NCI-H2029 treated with DMSO at 0.1 percent for 48 hours (cell line): Measurements from ENCODE around the gene ST3GAL3.

Experiments
- DNase-seq: peaks from one replicate; lab custom pipeline; 2025; lab: John Stamatoyannopoulos, UW

ST3GAL3 gene

DNA sequence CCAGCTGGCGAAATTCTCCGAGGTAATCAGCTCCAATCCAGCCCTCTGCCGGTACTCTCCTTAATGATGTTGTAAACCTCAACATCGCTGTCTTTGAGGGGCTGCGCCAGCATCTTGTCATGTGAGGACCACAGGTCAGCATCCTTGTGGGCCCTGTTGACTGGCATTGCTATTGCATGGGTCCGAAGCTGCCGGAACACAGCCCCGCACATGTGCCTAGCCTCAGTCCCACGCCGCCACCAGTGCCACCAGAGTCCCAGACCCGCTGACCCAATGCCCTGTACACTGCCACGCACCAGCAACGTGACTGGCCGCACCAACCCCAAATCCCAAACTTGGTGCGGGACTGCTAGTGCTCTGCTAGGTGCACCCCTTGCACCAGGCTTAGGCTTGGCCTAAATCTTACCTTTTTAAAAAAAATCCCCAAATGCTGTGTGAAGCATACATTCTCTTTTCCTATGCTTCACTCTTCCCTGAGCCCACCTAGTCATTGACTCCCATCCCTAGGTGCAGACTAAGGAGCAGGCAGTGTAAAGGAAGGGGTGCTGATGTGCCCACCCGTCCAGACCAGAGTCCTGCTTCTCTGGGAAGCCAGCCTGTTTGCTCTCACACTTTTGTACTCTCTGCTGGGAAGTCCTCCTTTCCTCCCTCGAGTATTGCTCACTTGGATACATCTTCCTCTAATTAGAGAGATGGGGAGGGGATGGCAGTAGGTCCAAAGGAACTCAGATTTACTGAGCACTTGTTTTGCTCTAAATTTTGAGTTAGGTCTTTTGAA, 144.4 kb downstream of the ST3GAL3 start:
- DNase-seq: no peak

DNA sequence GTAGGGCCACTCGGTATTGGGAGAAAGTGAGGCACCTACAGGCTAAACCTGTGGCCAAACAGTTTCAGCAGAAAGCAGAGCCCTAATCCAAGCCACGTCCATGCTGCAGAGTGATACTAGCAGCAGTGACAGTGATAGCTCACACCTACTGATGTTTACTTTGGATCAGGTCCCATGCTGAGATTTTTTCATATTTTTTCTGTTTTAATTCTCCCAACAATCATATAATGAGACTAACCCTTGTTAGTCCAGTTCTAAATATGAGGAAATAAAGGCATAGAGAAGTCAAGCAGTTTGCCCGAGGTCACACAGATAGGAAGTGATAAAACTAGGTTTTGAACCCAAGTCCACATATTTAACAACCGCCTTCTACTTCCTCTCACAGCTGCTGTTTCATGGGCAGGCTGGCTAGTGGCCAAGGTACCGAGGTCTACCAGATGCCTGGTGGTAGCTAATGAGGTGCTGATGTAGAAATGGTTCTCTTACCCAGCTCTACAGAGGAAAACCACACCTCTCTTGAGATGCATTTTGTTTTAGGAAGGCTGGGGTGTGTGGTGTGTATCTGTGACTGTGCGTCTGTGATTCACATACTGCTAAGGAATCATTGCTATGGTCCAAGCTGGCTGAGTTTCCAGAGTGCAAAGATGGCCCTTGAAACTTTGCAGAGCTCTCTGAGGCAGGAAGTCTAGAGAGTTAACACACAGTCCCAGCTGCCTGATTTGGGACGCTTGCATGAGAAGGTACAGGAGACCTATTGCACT, 146.0 kb downstream of the ST3GAL3 start:
- peak; percentile 97 for DNase-seq

DNA sequence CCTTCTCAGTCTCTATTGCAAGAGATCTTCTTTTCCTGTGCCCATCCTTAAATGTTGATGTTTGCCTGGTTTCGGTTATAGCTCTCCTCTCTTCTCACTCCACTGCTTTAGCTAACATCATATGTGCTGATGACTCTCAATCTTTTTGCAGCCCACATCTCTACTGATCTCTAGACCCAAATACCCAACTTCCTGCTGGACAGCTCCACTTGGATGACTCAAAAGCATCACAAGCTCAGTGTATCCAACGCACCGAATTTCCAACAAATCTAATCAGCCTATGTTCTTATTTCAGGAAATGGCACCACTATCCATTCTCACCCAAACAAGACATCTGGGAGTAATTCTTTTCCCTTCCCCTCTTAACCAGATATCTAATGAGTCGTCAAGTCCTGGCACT, 147.1 kb downstream of the ST3GAL3 start:
- DNase-seq: no peak

DNA sequence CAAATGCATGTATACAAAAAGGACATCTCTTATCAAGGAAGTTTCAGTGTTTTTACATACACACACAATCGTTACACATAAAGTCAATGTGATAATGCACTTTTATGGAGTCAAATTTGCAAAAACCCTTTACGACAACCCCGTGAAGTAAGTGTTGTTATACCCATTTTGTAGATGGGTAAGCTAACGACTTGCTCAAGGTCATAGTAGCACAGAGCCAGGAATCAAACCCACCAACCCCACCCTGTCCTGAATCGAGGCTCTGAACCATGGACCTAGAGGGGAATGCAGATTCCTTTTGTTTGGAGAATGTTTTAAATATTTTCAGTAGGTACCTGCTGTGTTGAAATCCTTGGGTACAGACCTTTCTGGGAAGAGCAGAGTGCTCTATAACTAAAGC, 148.9 kb downstream of the ST3GAL3 start:
- DNase-seq: no peak

DNA sequence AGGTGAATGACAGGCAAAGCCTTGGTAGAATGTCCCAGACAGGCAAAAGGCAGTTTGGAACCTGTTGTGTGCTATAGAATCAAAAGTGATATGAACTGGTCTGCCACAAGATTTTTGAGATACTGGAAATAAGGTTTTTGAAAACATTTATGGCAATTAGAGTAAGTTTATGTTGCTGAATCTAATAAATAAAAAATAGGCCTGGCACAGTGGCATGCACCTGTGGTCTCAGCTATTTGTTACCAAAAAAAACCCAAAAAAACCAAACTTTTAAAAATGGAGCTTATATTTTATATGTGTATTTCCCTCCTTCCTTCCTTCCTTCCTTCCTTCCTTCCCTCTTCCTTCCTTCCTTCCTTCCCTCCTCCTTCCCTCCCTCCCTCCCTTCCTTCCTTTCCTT, 149.8 kb downstream of the ST3GAL3 start:
- DNase-seq: no peak

DNA sequence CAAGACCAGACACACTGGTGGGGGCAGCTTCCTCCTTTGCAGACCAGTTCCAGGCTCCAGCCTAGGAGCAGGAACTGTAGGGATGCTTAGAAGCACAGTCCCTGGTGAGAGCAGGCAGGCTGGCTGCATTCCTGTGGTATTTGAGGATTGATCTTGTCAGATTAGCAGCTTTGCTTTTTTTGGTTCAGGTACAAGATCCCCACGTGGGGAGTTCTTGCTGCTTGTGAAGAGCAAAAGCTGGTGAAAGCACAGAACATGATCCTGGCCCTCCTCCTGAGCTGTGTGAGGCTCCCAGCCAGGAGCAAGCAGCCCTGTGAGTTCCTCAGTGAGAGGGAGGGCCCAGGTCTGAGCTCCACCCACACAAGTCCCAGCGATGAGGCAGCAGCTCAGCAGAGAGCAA, 151.0 kb downstream of the ST3GAL3 start:
- DNase-seq: peak; percentile 27

DNA sequence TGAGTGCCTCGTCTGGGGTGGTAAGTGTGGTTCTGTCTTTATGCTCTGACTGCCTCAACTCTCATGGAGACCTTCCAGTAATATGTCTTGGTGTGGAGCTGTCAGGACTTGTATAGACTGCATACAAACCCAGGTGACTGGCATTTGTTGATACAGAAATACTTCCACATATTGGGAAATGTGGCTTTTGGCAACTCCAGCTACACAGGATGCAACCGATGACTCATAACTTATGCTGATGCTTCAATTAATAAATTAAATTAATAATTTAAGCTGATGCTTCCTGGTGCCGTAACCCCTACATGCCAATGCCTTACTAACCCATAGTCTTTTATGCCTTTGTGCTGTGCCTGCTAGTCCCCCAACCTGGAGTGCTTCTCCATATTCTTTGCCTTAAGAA, 154.0 kb downstream of the ST3GAL3 start:
- DNase-seq: no peak

DNA sequence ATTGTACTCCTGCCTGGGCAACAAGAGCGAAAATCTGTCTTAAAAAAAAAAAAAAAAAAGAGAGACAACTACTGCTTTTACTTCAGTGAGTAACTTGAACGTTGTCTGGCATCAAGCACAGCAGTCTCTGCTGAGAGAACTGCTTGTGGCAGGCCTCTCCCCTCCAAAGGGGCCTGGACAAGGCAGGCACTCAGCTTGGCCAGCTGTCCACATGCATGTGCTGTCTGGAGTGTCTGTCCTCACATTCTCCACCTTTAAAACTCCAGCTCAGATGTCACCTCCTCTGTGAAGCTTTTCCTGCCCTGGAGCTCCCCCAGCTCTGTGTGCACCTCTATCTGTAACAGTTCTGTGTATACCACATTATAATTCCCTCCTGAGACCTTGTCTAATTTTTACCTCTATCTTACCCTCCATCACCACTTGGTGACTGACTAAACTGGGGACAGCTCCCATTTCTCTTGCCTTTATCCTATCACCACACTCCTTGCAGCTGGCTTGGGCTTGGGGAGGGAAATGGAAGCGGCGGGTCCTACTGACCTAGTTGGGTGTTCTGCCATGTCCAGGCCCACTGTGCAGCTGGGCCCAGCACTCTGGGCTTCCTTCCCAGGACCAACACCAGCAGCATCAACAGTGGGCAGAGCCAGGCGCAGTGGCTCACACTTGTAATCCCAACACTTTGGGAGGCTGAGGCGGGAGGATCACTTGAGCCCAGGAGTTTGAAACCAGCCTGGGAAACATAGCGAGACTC, 154.8 kb downstream of the ST3GAL3 start:
- DNase-seq: no peak

DNA sequence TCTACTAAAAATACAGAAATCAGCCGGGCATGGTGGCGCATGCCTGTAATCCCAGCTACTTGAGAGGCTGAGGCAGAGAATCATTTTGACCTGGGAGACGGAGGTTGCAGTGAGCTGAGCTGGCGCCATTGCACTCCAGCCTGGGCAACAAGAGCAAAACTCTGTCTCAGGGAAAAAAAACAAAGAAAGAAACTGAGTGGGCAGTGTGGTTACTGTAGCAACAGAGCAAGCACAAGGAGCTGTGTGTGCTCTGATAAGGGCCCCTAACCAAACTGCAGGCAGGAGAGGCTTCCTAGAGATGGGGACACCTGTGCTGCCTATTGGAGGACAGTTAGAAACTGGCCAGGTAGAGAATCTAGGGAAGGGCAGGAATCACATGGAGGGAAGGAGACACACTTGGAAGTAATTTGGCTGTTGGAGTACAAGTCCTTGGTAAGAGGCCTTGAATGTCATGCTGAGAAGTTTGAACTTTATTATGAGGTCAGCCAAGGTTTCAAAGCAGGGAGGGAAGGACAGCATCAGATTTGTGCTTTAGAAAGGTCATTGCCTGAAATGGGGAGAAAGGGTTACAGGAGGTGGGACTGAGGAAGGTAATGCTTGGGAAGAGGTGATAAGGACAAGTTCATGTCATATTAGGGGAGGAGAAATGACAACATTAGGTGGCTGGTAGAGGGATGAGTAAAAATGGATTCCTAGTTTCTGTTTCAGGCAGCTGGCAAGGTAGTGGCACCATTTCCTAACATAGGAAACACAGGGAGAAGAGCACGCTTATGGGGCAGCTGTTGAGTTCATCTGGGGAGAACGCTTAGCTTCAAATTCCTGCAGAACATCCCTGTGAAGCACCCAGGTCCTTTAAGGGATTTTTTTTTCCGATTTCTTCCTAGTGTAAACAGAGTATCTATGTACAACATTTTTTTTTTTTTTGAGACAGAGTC, 157.0 kb downstream of the ST3GAL3 start:
- DNase-seq: no peak

DNA sequence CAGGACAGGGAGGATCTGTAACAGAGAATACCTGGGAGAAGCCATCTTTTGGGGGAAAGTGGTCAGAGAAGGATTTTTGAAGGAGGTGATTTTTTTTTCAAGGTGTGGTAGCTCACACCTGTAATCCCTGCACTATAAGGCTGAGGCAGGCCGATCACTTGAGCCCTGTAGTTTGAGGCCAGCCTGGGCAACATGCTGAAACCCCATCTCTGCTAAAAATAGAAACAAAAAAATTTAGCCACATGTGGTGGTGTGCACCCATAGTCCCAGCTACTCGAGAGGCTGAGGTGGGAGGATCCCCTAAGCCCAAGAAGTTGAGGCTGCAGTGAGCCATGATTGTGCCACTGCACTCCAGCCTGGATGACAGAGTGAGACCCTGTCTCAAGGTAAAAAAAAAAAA, 158.9 kb downstream of the ST3GAL3 start:
- DNase-seq: no peak

DNA sequence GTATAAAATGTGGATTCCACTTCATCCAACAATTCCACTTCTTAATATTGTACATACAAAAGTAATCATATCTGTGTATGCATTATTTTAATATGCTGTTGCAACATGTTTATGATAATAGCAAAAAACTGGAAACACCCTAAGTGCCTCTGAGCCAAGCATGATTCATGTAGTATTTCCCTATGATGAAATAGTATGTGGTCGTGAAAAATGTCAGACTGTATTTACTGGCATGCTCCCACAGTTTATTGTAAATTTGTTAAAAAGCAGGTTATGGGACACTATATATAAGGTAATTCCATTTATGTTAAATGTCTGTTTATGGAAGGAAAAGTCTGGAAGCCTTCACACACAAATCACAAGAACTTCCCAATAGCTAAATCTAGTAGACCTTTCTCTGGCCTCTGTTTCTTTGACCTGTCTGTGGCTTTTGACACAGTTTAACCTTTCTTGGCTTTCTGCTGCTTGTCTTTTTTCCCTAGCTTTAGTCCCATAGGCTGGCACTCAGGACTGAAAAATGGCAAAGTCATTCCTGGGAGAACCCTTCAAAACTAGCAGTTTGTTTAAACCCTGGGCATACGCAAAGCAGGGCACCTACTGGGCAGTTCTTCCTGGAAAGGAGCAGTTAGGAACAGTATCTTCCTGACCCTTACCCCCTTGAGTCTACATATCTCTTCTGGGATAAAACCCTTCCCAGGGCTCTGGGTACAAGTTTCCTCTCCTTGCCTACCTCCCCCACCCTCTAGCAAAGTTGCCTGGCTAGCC, 160.8 kb downstream of the ST3GAL3 start:
- DNase-seq: no peak

DNA sequence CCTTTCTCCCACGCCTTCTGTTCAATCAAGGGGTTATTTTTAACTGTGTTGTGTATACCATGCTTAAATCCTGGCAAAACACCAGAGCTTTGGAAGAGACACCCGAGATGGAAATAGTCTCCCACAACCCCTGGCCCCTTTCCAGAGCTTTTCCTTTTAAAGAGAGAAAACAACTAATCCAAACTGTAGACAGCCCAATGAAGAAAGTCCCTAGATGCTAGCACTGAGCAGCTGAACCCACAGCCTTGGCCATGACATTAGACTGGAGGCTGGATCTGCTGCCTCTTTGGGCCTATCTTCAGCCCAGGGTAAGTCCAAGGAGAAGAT, 161.4 kb downstream of the ST3GAL3 start:
- DNase-seq: peak; percentile 45

DNA sequence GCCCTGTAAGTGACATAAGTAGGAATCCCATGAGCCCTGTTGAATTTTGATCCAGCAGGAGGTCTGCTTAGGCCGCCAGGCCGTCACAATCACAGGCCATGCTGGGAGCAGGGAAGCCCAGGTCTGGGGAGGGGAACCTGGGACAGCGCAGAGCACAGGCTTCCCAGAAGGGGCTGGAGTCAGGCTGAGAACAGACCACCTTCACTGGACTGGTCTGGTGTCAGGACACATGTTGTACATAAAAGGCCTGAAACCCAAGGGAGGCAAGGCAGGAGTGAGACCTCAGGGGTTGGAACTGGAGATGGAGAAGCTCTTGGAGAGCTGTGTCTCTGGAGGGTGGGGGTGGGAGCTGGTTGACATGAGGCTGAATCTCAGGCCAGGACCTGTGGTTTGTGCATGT, 163.0 kb downstream of the ST3GAL3 start:
- DNase-seq: no peak

DNA sequence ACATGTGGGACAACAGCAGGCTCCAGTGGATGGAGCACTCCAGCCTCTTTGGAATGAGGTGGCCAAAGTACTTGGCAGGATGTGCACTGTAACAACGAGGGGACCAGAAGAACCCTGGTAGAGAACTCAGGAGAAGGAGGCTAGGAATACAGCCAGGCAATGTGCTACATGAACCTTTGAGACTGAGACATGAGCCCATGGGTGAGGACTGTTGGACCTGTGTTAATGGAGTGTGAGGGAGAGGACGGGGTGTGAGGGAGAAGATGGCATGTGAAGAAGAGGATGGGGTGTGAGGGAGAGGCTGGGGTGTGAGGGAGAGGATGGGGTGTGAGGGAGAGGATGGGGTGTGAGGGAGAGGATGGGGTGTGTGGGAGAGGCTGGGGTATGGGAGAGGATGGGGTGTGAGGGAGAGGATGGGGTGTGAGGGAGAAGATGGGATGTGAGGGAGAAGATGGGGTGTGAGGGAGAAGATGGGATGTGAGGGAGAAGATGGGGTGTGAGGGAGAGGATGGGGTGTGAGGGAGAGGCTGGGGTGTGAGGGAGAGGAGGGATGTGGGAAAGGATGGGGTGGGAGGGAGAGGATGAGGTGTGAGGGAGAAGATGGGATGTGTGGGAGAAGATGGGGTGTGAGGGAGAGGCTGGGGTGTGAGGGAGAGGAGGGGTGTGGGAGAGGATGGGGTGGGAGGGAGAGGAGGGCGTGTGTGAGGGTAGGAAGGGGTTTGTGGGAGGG, 164.0 kb downstream of the ST3GAL3 start:
- no peak for DNase-seq

DNA sequence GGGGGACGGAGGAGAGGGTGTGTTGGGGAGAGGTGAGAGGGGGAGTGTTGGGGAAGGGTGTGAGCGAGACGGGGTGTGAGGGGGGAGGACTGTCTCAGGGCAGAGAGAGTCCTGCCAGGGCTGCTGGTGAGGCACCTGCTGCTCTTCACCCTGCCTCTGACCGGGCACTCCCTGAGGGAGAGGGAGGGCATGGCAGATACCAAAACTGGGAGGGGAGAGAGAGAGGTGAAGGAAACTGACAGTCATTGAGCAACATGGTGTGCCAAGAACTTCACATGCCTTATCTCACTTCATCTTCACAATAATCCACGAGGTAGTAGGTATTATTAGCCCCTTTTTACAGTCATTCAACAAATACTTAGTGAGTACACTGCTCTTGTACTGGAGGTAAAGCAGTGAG, 164.9 kb downstream of the ST3GAL3 start:
- DNase-seq: no peak

DNA sequence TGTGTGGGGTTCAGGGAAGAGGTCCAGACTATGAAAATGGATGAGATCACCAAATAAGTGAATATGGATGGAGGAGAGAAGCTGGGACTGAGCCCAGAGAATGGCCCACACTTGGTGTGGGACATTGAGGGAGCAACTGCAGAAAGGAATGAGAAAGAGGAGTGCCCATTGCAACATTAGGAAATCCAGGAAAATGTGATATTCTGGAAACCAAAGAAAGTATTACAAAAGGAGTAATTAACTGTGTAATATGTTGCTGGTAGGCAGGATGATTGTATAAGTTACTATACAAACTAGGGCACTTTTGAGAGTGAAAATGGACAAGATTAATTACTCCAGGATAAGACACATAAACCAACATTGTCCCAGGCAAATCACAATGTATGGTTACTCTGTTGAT, 166.5 kb downstream of the ST3GAL3 start:
- no peak for DNase-seq

DNA sequence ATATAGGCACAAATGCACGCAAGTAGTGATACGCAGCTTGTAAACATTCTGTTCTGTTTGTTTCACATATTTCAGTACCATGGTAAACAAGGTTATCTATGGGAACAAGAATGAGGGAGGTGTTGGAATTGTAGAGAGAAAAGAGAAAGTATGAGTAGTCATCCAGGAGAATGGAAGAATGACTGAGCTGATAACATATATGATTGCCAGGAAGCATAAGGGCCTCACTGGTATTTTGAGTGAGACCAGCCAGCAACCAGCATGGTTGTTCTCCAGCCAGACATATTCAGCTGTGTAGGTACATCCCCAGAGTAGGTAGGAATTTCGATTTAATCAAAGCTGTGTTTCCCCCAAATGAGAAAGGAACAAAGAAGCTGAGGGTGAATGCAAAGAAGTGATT, 167.4 kb downstream of the ST3GAL3 start:
- DNase-seq: no peak

DNA sequence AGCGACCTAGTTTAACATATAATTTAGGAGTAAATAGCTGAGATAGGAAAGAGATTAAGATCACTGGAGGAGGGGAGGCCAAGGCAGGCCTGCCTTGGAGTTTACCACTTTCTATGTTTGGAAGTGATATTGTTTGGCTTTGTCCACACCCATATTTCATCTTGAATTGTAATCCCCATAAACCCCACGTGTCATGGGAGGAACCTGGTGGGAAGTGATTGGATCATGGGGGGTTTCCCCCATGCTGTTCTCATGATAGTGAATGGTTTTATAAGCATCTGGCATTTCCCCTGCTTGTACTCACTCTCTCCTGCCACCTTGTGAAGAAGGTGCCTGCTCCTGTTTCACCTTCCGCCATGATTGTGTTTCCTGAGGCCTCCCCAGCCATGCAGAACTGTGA, 168.0 kb downstream of the ST3GAL3 start:
- DNase-seq: no peak

DNA sequence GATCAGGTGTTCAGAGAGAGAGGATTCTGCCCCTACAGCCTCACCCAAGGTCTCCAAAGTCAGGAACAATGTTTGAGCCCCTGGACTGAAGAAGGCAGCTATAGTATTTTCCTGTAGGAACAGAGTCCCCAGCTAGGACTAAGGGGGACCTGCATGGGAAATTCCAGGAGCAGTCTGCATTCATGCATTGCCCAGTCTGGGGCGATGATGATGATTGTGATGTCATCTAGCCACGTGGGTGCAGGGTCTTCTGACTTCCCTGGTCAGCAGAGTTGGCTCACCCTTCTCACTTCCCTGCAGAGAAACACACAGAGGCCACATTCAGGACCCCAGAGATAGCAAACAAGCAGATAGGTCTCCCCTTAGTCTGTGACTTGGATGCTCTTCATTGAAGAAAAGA, 169.8 kb downstream of the ST3GAL3 start:
- DNase-seq: no peak

DNA sequence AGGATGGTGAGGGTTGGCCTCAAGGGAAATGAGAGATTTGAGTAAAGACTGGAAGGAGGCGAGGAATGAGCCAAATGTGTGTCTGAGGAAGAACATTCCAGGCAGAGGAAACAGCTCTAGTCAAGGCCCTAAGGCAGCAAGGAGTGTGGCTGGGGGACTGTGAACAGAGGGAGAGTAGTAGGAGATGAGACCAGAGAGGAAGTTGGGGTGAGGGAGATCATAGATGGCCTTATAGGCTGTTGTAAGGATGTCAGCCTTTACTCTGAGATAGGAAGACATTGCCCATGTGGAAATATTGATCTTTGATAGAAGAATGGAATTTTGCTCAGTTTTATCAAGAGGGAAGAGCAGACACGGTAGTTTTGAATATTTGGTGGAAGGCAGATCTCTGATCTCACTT, 171.1 kb downstream of the ST3GAL3 start:
- no peak for DNase-seq

DNA sequence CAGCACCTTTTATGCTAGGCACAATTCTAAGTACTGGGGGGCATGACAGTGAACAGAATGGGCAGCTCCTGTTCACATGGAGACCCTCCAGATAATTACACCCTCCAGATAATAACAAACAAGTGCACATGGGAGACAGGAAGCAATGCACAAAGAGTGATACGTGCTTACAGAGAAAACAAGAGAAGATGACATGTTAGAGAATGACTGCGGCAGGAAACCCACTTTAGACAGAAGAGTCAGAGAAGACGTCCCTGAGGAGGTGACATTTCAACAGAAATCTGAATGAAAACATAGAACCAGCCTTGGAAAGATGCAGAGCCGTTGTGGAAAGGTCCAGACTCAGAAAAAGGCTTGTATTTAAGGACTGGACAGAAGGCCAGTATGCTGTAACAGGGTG, 171.5 kb downstream of the ST3GAL3 start:
- peak; percentile 48 for DNase-seq
